ENCODE data around the gene NATD1.
A peak's percentile ranks its signal among the peaks of the same experiment; 100 is the strongest.

The NATD1 gene

GRCh38 chr17:21289902-21290571 lies 36.8 kb upstream of the NATD1 start:
- peak in 1 of 2 donors; percentile 25 for DNase-seq

GRCh38 chr17:21289175-21289901 lies 36.1 kb upstream of the NATD1 start:
- DNase-seq, result no peak

- no peak for DNase-seq
Observed at GRCh38 chr17:21288571-21289017, 35.4 kb upstream of the NATD1 start.

- DNase-seq, result peak; percentile 26 to 74
Observed at GRCh38 chr17:21287703-21288449, 34.7 kb upstream of the NATD1 start.

- DNase-seq, result no peak
Observed at GRCh38 chr17:21286909-21287702, 33.9 kb upstream of the NATD1 start.

GRCh38 chr17:21286066-21286770 lies 33.0 kb upstream of the NATD1 start:
- DNase-seq, result no peak

- no peak for DNase-seq
Observed at GRCh38 chr17:21285164-21286065, 32.2 kb upstream of the NATD1 start.

GRCh38 chr17:21284319-21285163 lies 31.3 kb upstream of the NATD1 start, which contains the start of gene MAP2K3:
Gene MAP2K3, plus strand, starts transcription at chr17:21284711. Its CDS starts 210 bp downstream, at chr17:21284921.
- peak; percentile 99 for DNase-seq

- no peak for DNase-seq
Observed at GRCh38 chr17:21283482-21284318, 30.5 kb upstream of the NATD1 start.

- DNase-seq, result no peak
Observed at GRCh38 chr17:21282850-21283249, 29.6 kb upstream of the NATD1 start.

- DNase-seq, result no peak
Observed at GRCh38 chr17:21282231-21282630, 29.0 kb upstream of the NATD1 start.

- DNase-seq, result peak; percentile 51 to 83
Observed at GRCh38 chr17:21280081-21280518, 26.9 kb upstream of the NATD1 start.

GRCh38 chr17:21279582-21279981 lies 26.4 kb upstream of the NATD1 start:
- DNase-seq, result no peak

GRCh38 chr17:21279198-21279535 lies 26.0 kb upstream of the NATD1 start:
- no peak for DNase-seq

GRCh38 chr17:21278450-21279197 lies 25.4 kb upstream of the NATD1 start:
- DNase-seq, result no peak

GRCh38 chr17:21277332-21277731 lies 24.1 kb upstream of the NATD1 start:
- no peak for DNase-seq

GRCh38 chr17:21276264-21276588 lies 23.0 kb upstream of the NATD1 start:
- DNase-seq, result no peak

- peak; percentile 87 to 92 for DNase-seq
Observed at GRCh38 chr17:21275579-21276263, 22.5 kb upstream of the NATD1 start.
